DOHH2 (cell line): ENCODE results near the gene KIAA1671.

ENCODE experiments used
- H3F3A ChIP-seq: fragments of 200-600 bp; sonication (generic), shearing (Covaris generic); 2 replicates; pipeline ENCODE4 v1.6.0; 2016; ENCODE audit warnings: antibody characterized with exemption, mild to moderate bottlenecking; ENCODE audit not compliant: control insufficient read depth, insufficient read depth
- H3K27ac ChIP-seq: fragments of 200-600 bp; sonication (generic); 2 replicates; pipeline ENCODE4 v1.5.1; 2014; ENCODE audit warnings: low read depth, mild to moderate bottlenecking, low read length, moderate library complexity
- H3K27me3 ChIP-seq: fragments of 200-600 bp; sonication (generic); 2 replicates; pipeline ENCODE4 v1.6.1; 2014; ENCODE audit warnings: mild to moderate bottlenecking, low read length, mixed read lengths; ENCODE audit not compliant: control insufficient read depth
- H3K36me3 ChIP-seq: fragments of 200-600 bp; sonication (generic); 2 replicates; pipeline ENCODE4 v1.6.1; 2014; ENCODE audit warnings: mild to moderate bottlenecking, low read length, moderate library complexity, mixed read lengths; ENCODE audit not compliant: control insufficient read depth
- H3K4me1 ChIP-seq: fragments of 200-600 bp; sonication (generic); 2 replicates; pipeline ENCODE4 v1.6.1; 2014; ENCODE audit warnings: mild to moderate bottlenecking, low read length, mixed read lengths; ENCODE audit not compliant: control insufficient read depth
- H3K4me2 ChIP-seq: fragments of 200-600 bp; sonication (generic); 2 replicates; pipeline ENCODE4 v1.6.0; 2014; ENCODE audit warnings: mild to moderate bottlenecking, low read length, moderate library complexity
- H3K4me3 ChIP-seq: fragments of 200-600 bp; sonication (generic); 2 replicates; pipeline ENCODE4 v1.5.1; 2014; ENCODE audit warnings: mild to moderate bottlenecking, low read length, mixed read lengths
- H3K79me2 ChIP-seq: fragments of 200-600 bp; sonication (generic); 2 replicates; pipeline ENCODE4 v1.6.1; 2014; ENCODE audit warnings: mild to moderate bottlenecking, low read length, mixed read lengths; ENCODE audit not compliant: control insufficient read depth
- H3K9me2 ChIP-seq: fragments of 200-600 bp; sonication (generic); replicated peaks from 2 replicates; pipeline ENCODE4 v1.6.1; 2014; ENCODE audit warnings: mild to moderate bottlenecking, low read length, mixed read lengths; ENCODE audit not compliant: control insufficient read depth
- H3K9me3 ChIP-seq: fragments of 200-600 bp; sonication (generic); 2 replicates; pipeline ENCODE4 v1.6.1; 2014; ENCODE audit warnings: antibody characterized with exemption, low read length, mixed read lengths; ENCODE audit not compliant: control insufficient read depth, insufficient read depth
- H4K20me1 ChIP-seq: fragments of 200-600 bp; sonication (generic); 2 replicates; pipeline ENCODE4 v1.6.0; 2014; ENCODE audit warnings: low read depth, mild to moderate bottlenecking, antibody characterized with exemption, low read length, moderate library complexity; ENCODE audit not compliant: control insufficient read depth, insufficient read depth
- CTCF ChIP-seq: fragments of 200-600 bp; sonication (generic); IDR thresholded peaks from one replicate; pipeline ENCODE4 v1.5.1; 2014; ENCODE audit warnings: antibody characterized with exemption, mild to moderate bottlenecking, low read depth, low read length; ENCODE audit not compliant: poor library complexity, severe bottlenecking
- EZH2phosphoT487 ChIP-seq: fragments of 200-600 bp; sonication (generic); IDR thresholded peaks from 2 replicates; pipeline ENCODE4 v1.6.1; 2017; ENCODE audit warnings: borderline replicate concordance, mild to moderate bottlenecking, antibody characterized with exemption, low read length, moderate library complexity, mixed read lengths

KIAA1671 gene

DNA sequence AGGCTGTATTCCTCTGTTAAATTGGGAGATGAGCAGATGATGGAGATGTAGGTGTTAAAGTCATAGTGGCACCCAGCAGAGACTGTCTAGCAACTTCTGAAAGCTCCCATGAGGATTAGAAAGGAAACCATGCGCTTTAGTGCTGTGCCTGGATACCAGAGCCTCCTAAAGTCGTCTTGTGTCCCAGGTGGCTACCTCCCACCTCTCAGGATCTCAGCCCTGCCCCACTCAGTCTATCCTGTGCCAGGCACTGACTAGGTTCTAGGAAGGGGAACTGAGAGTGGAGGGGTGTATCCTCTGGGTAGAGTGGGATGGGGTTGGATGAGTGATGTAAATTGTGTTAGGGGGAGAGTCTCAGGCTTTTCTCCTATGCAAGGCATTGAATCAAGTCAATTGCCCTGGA lies 60.2 kb downstream of the KIAA1671 start:
- Histone ChIP-seq H3K4me2 (no peak overlapping the region), H3K79me2 (no peaks in the 10 kb centered on the region)
- TF ChIP-seq CTCF (no peak), EZH2phosphoT487 (no peak)

GRCh38 chr22:25013607-25014006 lies 61.1 kb downstream of the KIAA1671 start:
- TF ChIP-seq CTCF (no peak), EZH2phosphoT487 (no peak)
- Histone ChIP-seq H3K4me1 (no peaks in the 10 kb centered on the region), H3K4me2 (no peak overlapping the region)

More for the DNA sequence above, 60.2 kb downstream of the KIAA1671 start:
- no peaks in the 10 kb centered on the region for H3K9me3 ChIP-seq
- H3K4me3 ChIP-seq: no peak overlapping the region
- H3F3A ChIP-seq: no peaks in the 10 kb centered on the region
- no peaks in the 10 kb centered on the region for H3K4me1 ChIP-seq
- no peaks in the 10 kb centered on the region for H3K27me3 ChIP-seq
- H3K27ac ChIP-seq: no peak overlapping the region
- no peaks in the 10 kb centered on the region for H4K20me1 ChIP-seq
- H3K9me2 ChIP-seq: no peaks in the 10 kb centered on the region
- H3K36me3 ChIP-seq: no peaks in the 10 kb centered on the region

DNA sequence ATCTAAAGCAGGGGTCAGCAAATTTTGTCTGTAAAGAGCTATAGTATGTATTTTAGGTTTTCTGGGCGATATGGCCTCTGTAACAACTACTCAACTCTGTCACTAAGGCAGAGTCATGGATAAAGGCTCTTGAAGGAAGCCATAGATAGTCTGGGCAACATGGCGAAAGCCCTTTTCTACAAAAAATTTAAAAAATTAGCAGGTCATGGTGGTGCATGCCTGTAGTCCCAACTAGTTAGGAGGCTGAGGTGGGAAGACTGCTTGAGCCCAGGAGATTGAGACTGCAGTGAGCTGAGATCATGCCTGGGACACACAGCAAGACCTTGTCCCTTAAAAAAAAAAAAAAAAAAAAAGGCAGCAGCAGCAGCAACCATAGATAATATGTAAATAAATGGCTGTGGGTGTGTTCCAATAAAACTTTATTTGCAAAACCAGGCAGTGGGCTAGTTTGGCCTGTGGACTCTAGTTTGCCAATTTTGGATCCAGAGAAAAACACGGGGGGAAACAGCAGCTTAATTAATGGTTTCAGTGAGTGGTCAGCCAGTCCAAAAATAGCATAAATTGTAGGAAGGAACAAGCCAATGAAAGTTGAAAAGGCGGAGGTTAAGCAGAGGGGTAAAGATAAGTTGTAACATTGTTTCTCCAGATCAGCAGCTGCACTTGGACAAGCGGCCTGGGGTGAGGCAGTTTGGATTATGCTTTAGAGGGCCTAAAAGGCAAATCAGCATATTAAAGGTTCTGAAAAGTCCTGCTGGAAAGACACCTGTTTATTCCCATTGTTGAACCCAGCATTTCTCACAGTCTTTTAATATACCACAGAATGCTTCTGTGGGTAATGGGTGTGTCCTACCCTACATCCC lies 62.6 kb downstream of the KIAA1671 start:
- Histone ChIP-seq H3K27me3 (no peaks in the 10 kb centered on the region), H3K4me3 (no peak overlapping the region), H3F3A (no peaks in the 10 kb centered on the region), H3K79me2 (no peaks in the 10 kb centered on the region), H4K20me1 (no peaks in the 10 kb centered on the region), H3K4me2 (no peak overlapping the region), H3K9me3 (no peaks in the 10 kb centered on the region), H3K4me1 (no peaks in the 10 kb centered on the region), H3K27ac (no peak overlapping the region), H3K36me3 (no peaks in the 10 kb centered on the region), H3K9me2 (no peaks in the 10 kb centered on the region)
- TF ChIP-seq EZH2phosphoT487 (no peak), CTCF (no peak)

More at GRCh38 chr22:25013607-25014006, 61.1 kb downstream of the KIAA1671 start:
- Histone ChIP-seq H3K4me3 (no peak overlapping the region), H3K27ac (no peak overlapping the region), H3F3A (no peaks in the 10 kb centered on the region), H3K9me3 (no peaks in the 10 kb centered on the region), H3K9me2 (no peaks in the 10 kb centered on the region), H4K20me1 (no peaks in the 10 kb centered on the region), H3K27me3 (no peaks in the 10 kb centered on the region), H3K79me2 (no peaks in the 10 kb centered on the region), H3K36me3 (no peaks in the 10 kb centered on the region)
